Astrocyte of the spinal cord (primary cell): ENCODE measurements around the gene KIRREL1.
A peak's percentile ranks its signal among the peaks of the same experiment; 100 is the strongest.

ENCODE experiments used
- DNase-seq: peaks from one replicate; pipeline ENCODE4 v3.0.0; 2011; ENCODE audit warnings: low read depth, low spot score
- H3K4me3 ChIP-seq: 2 replicates; pipeline ENCODE4 v1.5.1; 2011; ENCODE audit warnings: low read depth, mild to moderate bottlenecking, low read length, moderate library complexity
- in situ Hi-C: cut with HindIII; loops from 2 replicates; pipeline ENCODE4 v1.10.0; 2017; ENCODE audit warnings: low sequenced_read_pairs
- TF ChIP-seq, protein P1 (sequence below): IDR thresholded peaks from 2 replicates; pipeline ENCODE4 v1.5.1; 2012; ENCODE audit warnings: low read depth, mild to moderate bottlenecking, low read length, inconsistent platforms

KIRREL1 gene

DNA sequence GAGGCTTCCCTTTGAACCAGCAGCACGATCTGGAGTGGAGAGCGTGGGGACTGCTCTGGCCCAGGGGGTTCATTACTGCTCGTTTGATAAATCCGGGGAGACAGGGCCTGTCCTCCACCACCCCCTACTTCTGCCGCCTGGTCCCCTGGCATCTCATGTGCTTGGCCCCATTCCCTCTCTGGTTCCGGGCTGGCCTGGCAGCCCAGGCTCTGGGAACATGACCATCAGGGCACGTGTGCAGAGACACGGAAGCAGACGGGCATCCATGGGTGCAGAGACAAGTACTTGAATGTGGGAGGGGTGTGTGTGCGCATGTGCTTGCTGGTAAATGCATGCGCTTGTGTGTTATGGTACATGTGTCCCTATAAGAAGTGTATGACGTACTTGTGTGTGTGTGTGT is 75.5 kb downstream of the KIRREL1 start:
- in situ Hi-C loops, result no loop called here
- no peak overlapping the region for H3K4me3 ChIP-seq
- TF ChIP-seq, protein P1, sequence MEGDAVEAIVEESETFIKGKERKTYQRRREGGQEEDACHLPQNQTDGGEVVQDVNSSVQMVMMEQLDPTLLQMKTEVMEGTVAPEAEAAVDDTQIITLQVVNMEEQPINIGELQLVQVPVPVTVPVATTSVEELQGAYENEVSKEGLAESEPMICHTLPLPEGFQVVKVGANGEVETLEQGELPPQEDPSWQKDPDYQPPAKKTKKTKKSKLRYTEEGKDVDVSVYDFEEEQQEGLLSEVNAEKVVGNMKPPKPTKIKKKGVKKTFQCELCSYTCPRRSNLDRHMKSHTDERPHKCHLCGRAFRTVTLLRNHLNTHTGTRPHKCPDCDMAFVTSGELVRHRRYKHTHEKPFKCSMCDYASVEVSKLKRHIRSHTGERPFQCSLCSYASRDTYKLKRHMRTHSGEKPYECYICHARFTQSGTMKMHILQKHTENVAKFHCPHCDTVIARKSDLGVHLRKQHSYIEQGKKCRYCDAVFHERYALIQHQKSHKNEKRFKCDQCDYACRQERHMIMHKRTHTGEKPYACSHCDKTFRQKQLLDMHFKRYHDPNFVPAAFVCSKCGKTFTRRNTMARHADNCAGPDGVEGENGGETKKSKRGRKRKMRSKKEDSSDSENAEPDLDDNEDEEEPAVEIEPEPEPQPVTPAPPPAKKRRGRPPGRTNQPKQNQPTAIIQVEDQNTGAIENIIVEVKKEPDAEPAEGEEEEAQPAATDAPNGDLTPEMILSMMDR, result no peak
- DNase-seq, result no peak

DNA sequence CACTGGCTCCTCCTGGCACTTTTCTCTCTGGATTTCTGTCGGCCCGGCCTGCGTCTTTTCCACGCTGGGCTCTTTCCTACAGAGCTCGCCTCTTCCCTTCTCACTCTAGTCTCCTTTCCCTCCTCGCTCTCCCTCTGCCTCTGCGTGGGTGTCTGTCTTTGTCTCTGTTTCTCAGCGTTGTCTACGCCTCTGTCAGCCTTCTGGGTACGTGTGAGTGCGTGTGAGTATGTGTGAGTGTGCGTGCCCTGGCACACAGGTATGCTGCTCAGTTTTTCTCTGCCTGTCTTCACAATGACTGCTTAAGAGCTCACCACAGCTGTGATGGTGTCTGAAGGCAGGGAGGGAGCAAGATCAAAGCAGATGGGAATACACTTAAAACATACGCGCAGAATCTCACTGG is 77.7 kb downstream of the KIRREL1 start:
- in situ Hi-C loops, result no loop called here
- no peak overlapping the region for H3K4me3 ChIP-seq
- TF ChIP-seq, protein P1, result no peak
- peak; percentile 15 for DNase-seq

DNA sequence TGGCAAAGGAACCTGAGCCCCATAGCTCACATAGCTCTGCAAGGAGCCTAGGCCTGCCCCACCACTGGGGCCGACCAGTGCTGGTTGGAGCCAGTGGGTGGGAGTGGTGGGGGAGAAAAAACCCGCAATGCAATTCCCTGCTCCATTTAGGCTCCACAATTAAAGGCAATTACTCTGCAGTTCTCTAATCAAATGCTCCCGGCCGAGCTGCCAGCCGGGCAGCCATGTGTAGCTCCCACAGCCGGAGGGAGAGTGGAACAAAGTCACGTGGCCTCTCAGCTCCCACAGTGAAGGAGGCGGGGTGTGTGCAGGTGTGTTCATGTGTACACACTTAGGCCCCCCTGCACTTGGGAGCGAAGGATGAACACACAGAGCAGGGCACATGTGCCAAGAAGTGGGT is 81.6 kb downstream of the KIRREL1 start:
- in situ Hi-C loops, result no loop called here
- no peak overlapping the region for H3K4me3 ChIP-seq
- TF ChIP-seq, protein P1, result no peak
- no peak for DNase-seq

DNA sequence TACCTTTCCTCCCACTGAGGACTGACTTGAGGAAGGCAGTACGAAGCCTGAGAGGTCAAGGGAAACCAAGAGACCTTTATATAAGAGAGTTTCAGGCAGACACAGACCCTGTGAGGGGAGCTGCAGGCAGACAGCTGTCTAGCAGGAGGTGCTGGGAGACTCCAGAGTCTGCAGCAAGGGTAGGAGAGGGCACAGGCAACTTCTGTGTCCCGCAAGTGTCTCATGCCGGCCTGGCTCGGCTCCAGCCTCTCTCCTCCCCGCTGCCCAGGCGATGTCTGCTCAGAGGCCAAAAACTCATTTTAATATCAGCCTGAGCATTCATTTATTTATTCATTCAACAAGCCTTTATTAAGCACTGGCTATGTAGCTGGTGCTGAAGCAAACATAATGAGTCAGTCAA is 83.0 kb downstream of the KIRREL1 start:
- no peak for DNase-seq
- in situ Hi-C loops, result no loop called here
- TF ChIP-seq, protein P1, result no peak
- no peak overlapping the region for H3K4me3 ChIP-seq

DNA sequence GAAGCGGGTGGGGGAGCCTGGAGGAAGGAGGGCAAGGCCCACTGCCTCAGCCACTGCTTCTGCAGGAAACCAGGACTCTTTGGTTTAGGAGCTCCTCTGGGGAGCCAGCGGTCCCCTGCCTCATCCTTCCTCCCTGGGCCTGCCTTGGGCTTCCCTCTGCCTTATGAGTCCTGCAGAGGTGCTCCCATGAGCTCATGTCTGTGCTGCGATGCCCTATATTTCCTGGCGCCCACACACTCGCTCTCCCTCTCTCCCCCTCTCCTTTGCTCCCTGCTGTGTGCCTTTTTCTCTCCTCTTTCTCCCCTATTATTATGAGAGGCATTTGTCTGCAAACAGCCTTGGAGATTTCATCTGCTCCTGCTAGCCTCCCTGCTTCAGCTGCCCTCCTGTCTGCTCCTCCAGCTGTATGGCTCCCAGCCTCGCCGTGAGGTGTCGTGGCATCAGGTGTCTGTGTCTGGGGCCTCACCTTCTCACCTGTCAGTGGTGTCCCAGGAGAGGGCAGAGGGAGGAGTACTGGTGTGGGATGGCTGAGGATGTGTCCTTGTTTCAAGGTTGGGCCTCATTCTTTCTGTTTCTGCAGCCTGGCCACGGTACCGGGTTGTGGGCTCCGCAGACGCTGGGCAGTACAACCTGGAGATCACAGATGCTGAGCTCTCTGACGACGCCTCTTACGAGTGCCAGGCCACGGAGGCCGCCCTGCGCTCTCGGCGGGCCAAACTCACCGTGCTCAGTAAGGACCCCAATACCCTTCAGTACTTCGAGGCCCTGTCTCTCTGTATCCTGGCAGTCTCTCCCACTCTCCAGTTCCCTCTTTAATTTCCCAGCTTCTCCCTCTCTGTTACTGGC is 84.2 kb downstream of the KIRREL1 start:
- TF ChIP-seq, protein P1, result no peak
- in situ Hi-C loops, result no loop called here
- H3K4me3 ChIP-seq, result no peak overlapping the region

DNA sequence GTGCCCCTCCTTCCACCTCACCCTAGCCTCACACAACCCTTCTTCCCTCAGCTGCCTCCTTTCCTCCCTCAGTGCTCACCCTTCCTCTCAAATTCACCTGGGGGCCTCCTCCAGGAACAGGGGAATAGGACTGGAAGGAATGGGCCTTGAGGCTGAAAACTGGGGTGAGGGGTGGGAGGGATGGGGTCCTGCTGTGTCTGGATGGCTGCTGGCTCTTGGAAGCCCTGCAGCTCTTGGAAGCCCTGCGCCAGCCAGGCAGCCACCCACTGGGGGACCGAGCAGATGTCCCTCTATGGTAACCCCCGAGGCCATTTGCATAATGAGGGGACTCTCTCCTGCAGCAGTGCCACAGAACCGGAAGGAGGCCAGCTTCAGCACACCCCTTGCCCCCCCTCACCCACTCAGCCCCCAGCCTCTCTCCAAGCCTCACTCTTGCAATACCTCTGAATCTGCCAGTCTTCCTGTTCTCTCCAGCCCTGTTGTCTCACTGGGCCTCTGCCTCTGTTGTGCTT is 85.2 kb downstream of the KIRREL1 start:
- in situ Hi-C loops, result no loop called here
- DNase-seq, result no peak
- TF ChIP-seq, protein P1, result no peak
- no peak overlapping the region for H3K4me3 ChIP-seq

More for the DNA sequence above, 84.2 kb downstream of the KIRREL1 start:
- DNase-seq, result no peak
